Neuronal stem cell (in vitro differentiated cells): ENCODE measurements around the gene CDH13.

Source experiments
- DNase-seq: peaks from one replicate; pipeline ENCODE4 v3.0.0-alpha.2; 2013; ENCODE audit warnings: low spot score
- H2AFZ ChIP-seq: one replicate; pipeline ENCODE4 v1.6.1; 2013; ENCODE audit warnings: mild to moderate bottlenecking, low read length, inconsistent platforms
- H2AK5ac ChIP-seq: 2 replicates; pipeline ENCODE4 v1.6.1; 2013; ENCODE audit warnings: low read depth, mild to moderate bottlenecking, inconsistent platforms, low read length, moderate library complexity, mixed read lengths
- H2BK120ac ChIP-seq: 2 replicates; pipeline ENCODE4 v1.6.1; 2013; ENCODE audit warnings: low read depth, mild to moderate bottlenecking, inconsistent platforms, low read length, moderate library complexity, mixed read lengths
- H2BK12ac ChIP-seq: one replicate; pipeline ENCODE4 v1.6.1; 2013; ENCODE audit warnings: low read length, inconsistent platforms
- H2BK15ac ChIP-seq: 2 replicates; pipeline ENCODE4 v1.6.1; 2013; ENCODE audit warnings: mild to moderate bottlenecking, low read length, inconsistent platforms, mixed read lengths
- H2BK5ac ChIP-seq: one replicate; pipeline ENCODE4 v1.6.1; 2013; ENCODE audit warnings: inconsistent platforms, mild to moderate bottlenecking, low read length, moderate library complexity
- H3K14ac ChIP-seq: one replicate; pipeline ENCODE4 v1.6.1; 2013; ENCODE audit warnings: low read length, inconsistent platforms
- H3K18ac ChIP-seq: 2 replicates; pipeline ENCODE4 v1.6.1; 2013; ENCODE audit warnings: low read length, inconsistent platforms
- H3K23ac ChIP-seq: 2 replicates; pipeline ENCODE4 v1.6.1; 2013; ENCODE audit warnings: low read depth, mild to moderate bottlenecking, mixed read lengths, low read length, inconsistent platforms; ENCODE audit not compliant: poor library complexity
- H3K27ac ChIP-seq: replicated peaks from 3 replicates; pipeline ENCODE4 v1.5.1; 2013; ENCODE audit warnings: low read length, inconsistent platforms
- H3K27me3 ChIP-seq, 3 experiments: 2 replicates each; pipeline ENCODE4 v1.6.1; 2013; ENCODE audit warnings: low read length in 3 of 3, mild to moderate bottlenecking in 2 of 3, inconsistent platforms in 1 of 3, low read depth in 1 of 3, mixed read lengths in 1 of 3, moderate library complexity in 1 of 3; ENCODE audit not compliant: control insufficient read depth in 3 of 3, insufficient read depth in 3 of 3
- H3K36me3 ChIP-seq, 2 donors: replicated peaks in 1 of 2; 2 replicates each; pipeline ENCODE4 v1.6.1; 2013; ENCODE audit warnings: low read length in 2 of 2; ENCODE audit not compliant: control insufficient read depth in 2 of 2, insufficient read depth in 2 of 2
- H3K4ac ChIP-seq: 2 replicates; pipeline ENCODE4 v1.6.1; 2013; ENCODE audit warnings: inconsistent platforms, mild to moderate bottlenecking, low read length, moderate library complexity
- H3K4me1 ChIP-seq, 2 donors: 1 replicate in 1 of 2; 2 replicates in 1 of 2; pipeline ENCODE4 v1.6.1; 2013; ENCODE audit warnings: low read length in 2 of 2, low read depth in 1 of 2; ENCODE audit not compliant: control insufficient read depth in 2 of 2, insufficient read depth in 1 of 2
- H3K4me2 ChIP-seq: one replicate; pipeline ENCODE4 v1.6.1; 2013; ENCODE audit warnings: mild to moderate bottlenecking, low read length, inconsistent platforms; ENCODE audit not compliant: insufficient read depth, poor library complexity, severe bottlenecking
- H3K4me3 ChIP-seq, 2 donors: 2 replicates each; pipeline ENCODE4 v1.5.1; 2013; ENCODE audit warnings: low read length in 2 of 2, mild to moderate bottlenecking in 2 of 2, inconsistent platforms in 1 of 2, moderate library complexity in 1 of 2
- H3K79me1 ChIP-seq: one replicate; pipeline ENCODE4 v1.6.1; 2013; ENCODE audit warnings: low read depth, mild to moderate bottlenecking, inconsistent platforms, low read length, moderate library complexity
- H3K9ac ChIP-seq: one replicate; pipeline ENCODE4 v1.6.1; 2013; ENCODE audit warnings: mild to moderate bottlenecking, low read depth, low read length, inconsistent platforms; ENCODE audit not compliant: poor library complexity
- H3K9me3 ChIP-seq, 2 donors: replicated peaks in 1 of 2; 2 replicates each; pipeline versions ENCODE3 to v1.6.1; 2013; ENCODE audit warnings: low read length in 2 of 2, mild to moderate bottlenecking in 2 of 2, inconsistent platforms in 1 of 2, low read depth in 1 of 2, mixed read lengths in 1 of 2, moderate library complexity in 1 of 2; ENCODE audit not compliant: control insufficient read depth in 2 of 2, insufficient read depth in 1 of 2
- H4K8ac ChIP-seq: one replicate; pipeline ENCODE4 v1.6.1; 2013; ENCODE audit warnings: low read depth, mild to moderate bottlenecking, inconsistent platforms, low read length, moderate library complexity
- H4K91ac ChIP-seq: one replicate; pipeline ENCODE4 v1.6.1; 2013; ENCODE audit warnings: low read length, low read depth, mild to moderate bottlenecking, inconsistent platforms; ENCODE audit not compliant: poor library complexity
- WGBS, 2 donors: extraction: QIAGEN DNeasy Blood & Tissue Kit; methylation state at CpG; one replicate each; pipeline ENCODE4 v1.1.7; 2013; ENCODE audit warnings: missing lambda C conversion rate in 2 of 2, mixed read lengths in 1 of 2; ENCODE audit not compliant: insufficient read length in 2 of 2, insufficient replicate concordance in 1 of 2; ENCODE audit errors: extremely low coverage in 2 of 2; 5-methylcytosine and 5-hydroxymethylcytosine counted together

The CDH13 gene

DNA sequence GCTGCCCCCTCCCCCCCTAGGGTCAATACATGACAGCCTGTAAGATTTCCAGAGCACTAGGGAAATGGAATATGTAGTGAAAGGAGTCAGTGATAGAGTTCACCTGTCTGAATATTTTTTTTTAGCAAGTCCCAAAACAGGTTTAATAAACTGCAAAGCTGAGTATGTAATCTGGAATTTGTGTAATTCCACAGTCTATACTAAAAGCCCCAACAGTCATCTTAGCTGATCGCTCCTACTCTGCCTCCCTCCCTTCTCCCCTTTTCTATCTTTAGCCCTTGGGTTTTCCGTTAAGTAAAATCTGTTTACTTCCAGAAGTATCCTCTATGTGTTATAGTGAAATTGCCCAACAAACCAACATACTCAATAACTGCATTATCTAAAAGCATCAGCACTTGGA, 3.5 kb downstream of the CDH13 start:
- Histone ChIP-seq H3K27ac (no peak overlapping the region), H3K79me1 (no peaks in the 10 kb centered on the region), H3K9me3 (no peaks in the 10 kb centered on the region), H4K8ac (no peak overlapping the region), H2BK15ac (no peak overlapping the region), H2AFZ (no peak overlapping the region), H3K4me2 (no peak overlapping the region), H2AK5ac (no peak overlapping the region), H3K4me1 (peaks cover 0 to 9% of the 10 kb centered on the region in 2 donors), H4K91ac (no peak overlapping the region), H3K9ac (no peak overlapping the region), H3K14ac (no peak overlapping the region), H3K27me3 (peaks cover 0 to 52% (median 30%) of the 10 kb centered on the region in 3 experiments), H2BK120ac (no peak overlapping the region), H3K18ac (no peak overlapping the region), H3K4me3 (no peak overlapping the region), H2BK12ac (no peak overlapping the region), H3K4ac (no peak overlapping the region), H3K36me3 (no peaks in the 10 kb centered on the region), H2BK5ac (no peak overlapping the region), H3K23ac (no peak overlapping the region)
- no peak for DNase-seq
- WGBS, 2 donors, result no CpG with 5 or more reads among the region's 2 CpGs

DNA sequence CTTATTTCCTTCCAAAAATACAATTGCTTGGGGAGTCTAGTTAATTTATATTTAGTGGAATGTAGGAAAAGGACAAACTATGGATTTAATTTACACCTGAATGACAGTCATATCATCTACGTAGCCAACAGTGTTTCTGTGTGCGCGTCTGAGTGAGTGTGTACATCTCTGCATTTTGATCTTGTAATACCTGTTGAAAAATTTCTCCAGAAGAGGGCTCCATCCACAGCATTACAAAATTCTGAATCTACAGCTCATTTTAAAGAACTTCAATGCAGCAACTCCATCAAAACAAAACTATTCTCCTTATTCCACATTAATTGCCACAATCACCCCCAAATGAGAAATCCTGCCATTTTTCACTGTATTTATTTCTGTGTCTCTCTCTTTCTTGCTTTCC, 3.9 kb downstream of the CDH13 start:
- no peak overlapping the region for H3K4me2 ChIP-seq
- H2BK15ac ChIP-seq, result no peak overlapping the region
- no peak overlapping the region for H2BK120ac ChIP-seq
- no peak overlapping the region for H2AFZ ChIP-seq
- H3K4me3 ChIP-seq, result no peak overlapping the region
- H3K23ac ChIP-seq, result no peak overlapping the region
- no peak overlapping the region for H4K8ac ChIP-seq
- no peaks in the 10 kb centered on the region for H3K79me1 ChIP-seq
- H3K9me3 ChIP-seq, result no peaks in the 10 kb centered on the region
- peaks cover 0 to 9% of the 10 kb centered on the region in 2 donors for H3K4me1 ChIP-seq
- no peak overlapping the region for H3K14ac ChIP-seq
- H3K9ac ChIP-seq, result no peak overlapping the region
- H4K91ac ChIP-seq, result no peak overlapping the region
- no peak overlapping the region for H3K18ac ChIP-seq
- no peak overlapping the region for H2AK5ac ChIP-seq
- no peak for DNase-seq
- H2BK5ac ChIP-seq, result no peak overlapping the region
- H3K27ac ChIP-seq, result no peak overlapping the region
- no peak overlapping the region for H2BK12ac ChIP-seq
- no peaks in the 10 kb centered on the region for H3K36me3 ChIP-seq
- no CpG with 5 or more reads among the region's 3 CpGs for WGBS, 2 donors
- H3K4ac ChIP-seq, result no peak overlapping the region
- H3K27me3 ChIP-seq, result peaks cover 0 to 48% (median 27%) of the 10 kb centered on the region in 3 experiments

DNA sequence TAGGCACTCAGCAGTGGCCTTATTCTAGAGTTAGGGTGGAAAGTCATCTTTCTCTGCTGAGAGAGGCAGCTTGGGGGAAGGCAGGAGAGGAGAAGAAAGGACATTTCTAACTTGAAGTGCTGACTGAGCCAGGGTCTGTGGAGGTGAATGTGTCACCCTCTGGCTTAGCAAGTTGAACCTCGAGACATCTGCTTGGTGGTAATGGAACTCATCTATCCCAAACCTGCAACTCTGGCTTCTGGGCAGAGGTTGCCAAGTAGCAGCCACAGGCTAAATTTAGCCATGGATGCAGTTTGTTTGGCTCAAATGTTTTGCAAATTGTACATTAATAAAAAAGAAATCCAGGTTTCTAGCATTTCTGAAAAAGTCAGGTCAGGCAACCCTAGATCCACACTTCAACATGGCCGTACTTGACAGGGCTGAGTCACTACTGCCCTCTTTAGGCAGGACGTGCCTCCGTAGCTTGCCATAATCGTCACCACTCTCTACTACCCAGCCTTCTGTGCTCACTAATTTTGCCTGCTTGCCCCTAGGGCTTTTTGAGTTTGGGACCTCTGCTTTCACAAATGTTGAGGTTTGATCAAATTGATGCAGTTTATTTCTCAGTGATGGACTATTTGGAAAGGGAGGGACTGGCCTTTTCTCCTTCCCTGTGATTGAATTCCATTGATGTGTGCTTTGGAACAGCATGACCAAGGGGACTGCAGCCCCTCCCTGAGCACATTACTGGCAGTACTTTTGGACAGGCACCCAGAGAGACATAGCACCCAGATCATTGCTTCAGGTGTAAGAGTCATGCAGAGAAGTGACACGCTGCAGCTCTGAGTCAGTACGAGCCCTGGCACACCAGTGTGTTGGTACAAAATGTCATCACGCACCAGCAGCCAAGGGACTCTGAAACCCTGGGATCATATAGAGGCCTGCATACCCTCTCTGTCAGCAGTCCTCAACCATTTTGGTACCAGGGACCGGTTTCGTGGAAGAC, 5.2 kb downstream of the CDH13 start:
- WGBS, 2 donors, result no CpG with 5 or more reads among the region's 10 CpGs
- H3K18ac ChIP-seq, result no peak overlapping the region
- H2AK5ac ChIP-seq, result peak overlapping the region; percentile 10
- H3K4me2 ChIP-seq, result no peak overlapping the region
- no peak overlapping the region for H3K14ac ChIP-seq
- no peak overlapping the region for H2AFZ ChIP-seq
- no peaks in the 10 kb centered on the region for H3K36me3 ChIP-seq
- DNase-seq, result no peak
- H3K9ac ChIP-seq, result no peak overlapping the region
- H3K9me3 ChIP-seq, result no peaks in the 10 kb centered on the region
- H2BK15ac ChIP-seq, result no peak overlapping the region
- peaks cover 0 to 9% of the 10 kb centered on the region in 2 donors for H3K4me1 ChIP-seq
- H2BK5ac ChIP-seq, result no peak overlapping the region
- peak overlapping the region in 1 of 2 donors; percentile 59 for H3K4me3 ChIP-seq
- no peak overlapping the region for H3K4ac ChIP-seq
- no peak overlapping the region for H2BK120ac ChIP-seq
- no peak overlapping the region for H4K91ac ChIP-seq
- H2BK12ac ChIP-seq, result peak overlapping the region; percentile 52
- H4K8ac ChIP-seq, result no peak overlapping the region
- no peak overlapping the region for H3K23ac ChIP-seq
- no peak overlapping the region for H3K27ac ChIP-seq
- H3K79me1 ChIP-seq, result no peaks in the 10 kb centered on the region
- H3K27me3 ChIP-seq, result peaks cover 0 to 35% (median 15%) of the 10 kb centered on the region in 3 experiments

GRCh38 chr16:82633964-82634600, 7.3 kb downstream of the CDH13 start:
- H3K27me3 ChIP-seq, result peaks cover 0 to 14% (median 0%) of the 10 kb centered on the region in 3 experiments
- no peak overlapping the region for H3K18ac ChIP-seq
- H3K4me3 ChIP-seq, result no peak overlapping the region
- no peak overlapping the region for H3K4me2 ChIP-seq
- no peaks in the 10 kb centered on the region for H3K79me1 ChIP-seq
- no peaks in the 10 kb centered on the region for H3K36me3 ChIP-seq
- no CpG with 5 or more reads among the region's 15 CpGs for WGBS, 2 donors
- H3K9me3 ChIP-seq, result no peaks in the 10 kb centered on the region
- no peak for DNase-seq
- H3K4ac ChIP-seq, result no peak overlapping the region
- H2BK5ac ChIP-seq, result no peak overlapping the region
- no peak overlapping the region for H2AK5ac ChIP-seq
- H3K9ac ChIP-seq, result no peak overlapping the region
- H4K91ac ChIP-seq, result no peak overlapping the region
- no peak overlapping the region for H2BK12ac ChIP-seq
- H2BK15ac ChIP-seq, result no peak overlapping the region
- H3K4me1 ChIP-seq, result peaks cover 0 to 5% of the 10 kb centered on the region in 2 donors
- no peak overlapping the region for H3K23ac ChIP-seq
- no peak overlapping the region for H3K14ac ChIP-seq
- no peak overlapping the region for H2BK120ac ChIP-seq
- H3K27ac ChIP-seq, result no peak overlapping the region
- no peak overlapping the region for H4K8ac ChIP-seq
- H2AFZ ChIP-seq, result peak overlapping the region; percentile 18
